Peyer's patch (tissue), 4 donors: Measurements from ENCODE around the gene DOK6.

Source experiments
- CTCF ChIP-seq, 6 experiments: fragments of 450-650 bp in 4 of 6; fragments of 200-600 bp in 2 of 6; sonication (generic) in 1 of 6; IDR thresholded peaks; one replicate each; pipeline ENCODE4 v1.5.1; 2017 to 2019; ENCODE audit warnings: antibody characterized with exemption in 6 of 6, mild to moderate bottlenecking in 3 of 6, moderate library complexity in 1 of 6
- POLR2A ChIP-seq, 2 donors: fragments of 450-650 bp; IDR thresholded peaks; one replicate each; pipeline ENCODE4 v1.5.1; 2017; ENCODE audit warnings: antibody characterized with exemption in 2 of 2, mild to moderate bottlenecking in 2 of 2, moderate library complexity in 2 of 2

GRCh38 chr18:69597561-69597960, 196.9 kb downstream of the DOK6 start:
- TF ChIP-seq CTCF (IDR thresholded peaks at IDR 0.05): no peak
- TF ChIP-seq POLR2A (IDR thresholded peaks at IDR 0.05): no peak
